Esophagus squamous epithelium (tissue), 5 donors: Measurements from ENCODE around the gene ATXN1. TPM values are rescaled to one million over a fixed set of nuclear protein-coding genes. Genes with fewer than 3 reads are reported as not detected.
"Not testable (repeated sequence)": the region's sequence is repeated elsewhere in the genome, so short reads cannot be mapped to it uniquely, and the experiment has no call there.

ENCODE experiments used
- DNase-seq: peaks from one replicate; lab custom pipeline; 2025; lab: John Stamatoyannopoulos, UW
- H3K27ac ChIP-seq, 4 donors: fragments of 200-600 bp; sonication (generic); one replicate each; pipeline ENCODE4 v1.5.1; 2016 to 2019; ENCODE audit warnings: mild to moderate bottlenecking in 1 of 4
- H3K27me3 ChIP-seq, 4 donors: fragments of 200-600 bp; sonication (generic); 1 replicate in 3 of 4; 2 replicates in 1 of 4; pipeline versions ENCODE4 v1.5.1 to v1.6.0; 2017 to 2021; ENCODE audit warnings: antibody characterized with exemption in 1 of 4
- H3K36me3 ChIP-seq, 3 donors: fragments of 200-600 bp; sonication (generic); one replicate each; pipeline ENCODE4 v1.5.1; 2016 to 2019
- H3K4me1 ChIP-seq, 3 donors: fragments of 200-600 bp; sonication (generic); one replicate each; pipeline ENCODE4 v1.5.1; 2017 to 2019
- H3K4me3 ChIP-seq, 4 donors: fragments of 200-600 bp; sonication (generic); 1 replicate in 3 of 4; 2 replicates in 1 of 4; pipeline ENCODE4 v1.5.1; 2016 to 2019; ENCODE audit warnings: mild to moderate bottlenecking in 2 of 4, moderate library complexity in 1 of 4
- H3K9me3 ChIP-seq, 3 donors: fragments of 200-600 bp; sonication (generic); one replicate each; pipeline ENCODE4 v1.5.1; 2016 to 2019
- POLR2A ChIP-seq, 4 donors: fragments of 450-650 bp; IDR thresholded peaks; one replicate each; pipeline ENCODE4 v1.6.1; 2017; ENCODE audit warnings: antibody characterized with exemption in 4 of 4, mild to moderate bottlenecking in 4 of 4, moderate library complexity in 3 of 4
- WGBS, 2 donors: methylation state at CpG; one replicate each; pipeline ENCODE4 v1.1.5; 2018; 5-methylcytosine and 5-hydroxymethylcytosine counted together
- intact Hi-C: fragments of 100-400 bp; cut with DNase I; formaldehyde crosslinking; loops from one replicate; pipeline ENCODE4 v1.15.0; 2022
- total RNA-seq, 4 donors: library from RNA; depleted of rRNA; stranded (reverse); fragments of >200 nt; gene quantifications; one replicate each; pipeline ENCODE4 v1.1.0, GENCODE V29; 2016
- TF ChIP-seq, protein P1 (sequence below), 6 experiments: fragments of 450-650 bp in 4 of 6; fragments of 200-600 bp in 2 of 6; sonication (generic) in 2 of 6; IDR thresholded peaks; one replicate each; pipeline ENCODE4 v1.5.1; 2016 to 2019; ENCODE audit warnings: antibody characterized with exemption in 6 of 6, mild to moderate bottlenecking in 4 of 6, moderate library complexity in 4 of 6
- donor health status: DM: yes; HTN: yes; CAD: no.

Gene ATXN1
- total RNA-seq, 4 donors from 2014 or later, result 17.5 to 50.5 (median 28.5) TPM

DNA sequence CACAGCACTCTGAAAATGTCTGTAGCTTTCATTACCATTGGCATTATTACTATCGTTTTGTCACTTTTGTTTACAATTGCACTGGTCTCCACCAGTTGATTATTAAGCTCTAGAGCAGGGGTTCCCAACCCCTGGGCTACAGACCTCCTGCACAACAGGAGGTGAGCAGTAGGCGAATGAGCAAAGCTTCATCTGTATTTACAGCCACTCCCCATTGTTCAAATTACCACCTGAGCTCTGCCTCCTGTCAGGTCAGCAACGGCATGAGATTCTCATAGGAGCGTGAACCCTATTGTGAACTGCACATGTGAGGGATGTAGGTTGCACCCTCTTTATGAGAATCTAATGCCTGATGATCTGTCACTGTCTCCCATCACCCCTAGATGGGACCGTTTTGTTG lies 126.4 kb downstream of the ATXN1 start:
- TF ChIP-seq, protein P1, sequence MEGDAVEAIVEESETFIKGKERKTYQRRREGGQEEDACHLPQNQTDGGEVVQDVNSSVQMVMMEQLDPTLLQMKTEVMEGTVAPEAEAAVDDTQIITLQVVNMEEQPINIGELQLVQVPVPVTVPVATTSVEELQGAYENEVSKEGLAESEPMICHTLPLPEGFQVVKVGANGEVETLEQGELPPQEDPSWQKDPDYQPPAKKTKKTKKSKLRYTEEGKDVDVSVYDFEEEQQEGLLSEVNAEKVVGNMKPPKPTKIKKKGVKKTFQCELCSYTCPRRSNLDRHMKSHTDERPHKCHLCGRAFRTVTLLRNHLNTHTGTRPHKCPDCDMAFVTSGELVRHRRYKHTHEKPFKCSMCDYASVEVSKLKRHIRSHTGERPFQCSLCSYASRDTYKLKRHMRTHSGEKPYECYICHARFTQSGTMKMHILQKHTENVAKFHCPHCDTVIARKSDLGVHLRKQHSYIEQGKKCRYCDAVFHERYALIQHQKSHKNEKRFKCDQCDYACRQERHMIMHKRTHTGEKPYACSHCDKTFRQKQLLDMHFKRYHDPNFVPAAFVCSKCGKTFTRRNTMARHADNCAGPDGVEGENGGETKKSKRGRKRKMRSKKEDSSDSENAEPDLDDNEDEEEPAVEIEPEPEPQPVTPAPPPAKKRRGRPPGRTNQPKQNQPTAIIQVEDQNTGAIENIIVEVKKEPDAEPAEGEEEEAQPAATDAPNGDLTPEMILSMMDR (IDR thresholded peaks at IDR 0.05), result no peak
- no peak for TF ChIP-seq POLR2A (IDR thresholded peaks at IDR 0.05)
- H3K36me3 ChIP-seq, result peaks cover 0 to 20% (median 0%) of the 10 kb centered on the region in 3 donors
- intact Hi-C loops, result no loop called here
- H3K27me3 ChIP-seq, result no peaks in the 10 kb centered on the region
- H3K4me1 ChIP-seq, result peaks cover 0 to 41% (median 6%) of the 10 kb centered on the region in 3 donors
- H3K4me3 ChIP-seq, result no peak overlapping the region
- no peak overlapping the region for H3K27ac ChIP-seq
- WGBS, 2 donors, result 79 to 93% methylated on average over 3 to 5 of the region's 5 CpGs
- no peak for DNase-seq
- H3K9me3 ChIP-seq, result no peaks in the 10 kb centered on the region

DNA sequence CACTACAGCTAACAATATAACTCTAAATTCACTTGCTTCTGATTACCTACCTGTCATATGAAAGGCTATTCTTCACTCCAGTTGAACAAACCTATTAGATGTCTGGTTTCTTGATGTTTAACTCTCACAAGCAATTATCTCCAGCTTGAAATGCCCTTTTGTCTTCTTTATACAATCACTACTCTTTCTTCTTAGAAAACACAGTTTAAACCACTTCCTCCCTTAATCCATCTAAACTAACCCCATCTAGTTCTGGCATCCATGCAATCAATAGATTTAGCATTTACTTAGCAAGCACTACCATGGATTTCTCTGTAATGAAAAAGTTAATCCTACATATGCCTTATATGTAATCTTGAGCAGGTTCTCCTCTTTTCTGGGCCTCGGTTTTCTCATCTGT lies 127.3 kb downstream of the ATXN1 start:
- Histone ChIP-seq H3K4me3 (no peak overlapping the region), H3K36me3 (peaks cover 0 to 15% (median 0%) of the 10 kb centered on the region in 3 donors), H3K4me1 (peaks cover 0 to 40% (median 6%) of the 10 kb centered on the region in 3 donors), H3K27ac (no peak overlapping the region), H3K27me3 (no peaks in the 10 kb centered on the region), H3K9me3 (no peaks in the 10 kb centered on the region)
- no peak for DNase-seq
- intact Hi-C loops, result no loop called here
- TF ChIP-seq, protein P1 (IDR thresholded peaks at IDR 0.05), result no peak
- no peak for TF ChIP-seq POLR2A (IDR thresholded peaks at IDR 0.05)
- 78 to 95% methylated on average over 1 of the region's 1 CpG for WGBS, 2 donors

DNA sequence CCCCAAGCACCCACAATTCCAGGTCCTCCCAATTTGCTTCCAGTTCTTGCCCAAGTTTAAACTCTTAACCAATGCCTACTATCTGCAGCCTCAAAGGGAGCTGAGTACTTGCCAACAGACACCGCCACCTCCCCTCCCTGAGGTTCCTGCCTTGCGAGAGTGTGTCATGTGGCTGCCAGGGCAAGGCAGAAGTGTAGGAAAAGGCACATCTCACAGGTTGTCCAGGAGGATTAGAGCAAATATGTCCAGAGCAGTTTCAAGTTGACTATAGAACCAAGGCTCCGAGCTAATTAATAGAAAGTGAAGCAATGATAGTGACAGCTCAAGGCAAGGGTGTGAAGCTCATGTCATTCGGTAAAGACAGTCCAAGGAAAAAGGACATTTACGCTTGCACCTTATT lies 127.8 kb downstream of the ATXN1 start:
- Histone ChIP-seq H3K27ac (no peak overlapping the region), H3K9me3 (no peaks in the 10 kb centered on the region), H3K27me3 (no peaks in the 10 kb centered on the region), H3K4me3 (no peak overlapping the region), H3K36me3 (peaks cover 0 to 10% (median 0%) of the 10 kb centered on the region in 3 donors), H3K4me1 (peaks cover 0 to 40% (median 6%) of the 10 kb centered on the region in 3 donors)
- intact Hi-C loops, result no loop called here
- TF ChIP-seq POLR2A (IDR thresholded peaks at IDR 0.05), result no peak
- TF ChIP-seq, protein P1 (IDR thresholded peaks at IDR 0.05), result no peak
- 81 to 93% methylated on average over 4 to 5 of the region's 5 CpGs for WGBS, 2 donors
- DNase-seq, result no peak

DNA sequence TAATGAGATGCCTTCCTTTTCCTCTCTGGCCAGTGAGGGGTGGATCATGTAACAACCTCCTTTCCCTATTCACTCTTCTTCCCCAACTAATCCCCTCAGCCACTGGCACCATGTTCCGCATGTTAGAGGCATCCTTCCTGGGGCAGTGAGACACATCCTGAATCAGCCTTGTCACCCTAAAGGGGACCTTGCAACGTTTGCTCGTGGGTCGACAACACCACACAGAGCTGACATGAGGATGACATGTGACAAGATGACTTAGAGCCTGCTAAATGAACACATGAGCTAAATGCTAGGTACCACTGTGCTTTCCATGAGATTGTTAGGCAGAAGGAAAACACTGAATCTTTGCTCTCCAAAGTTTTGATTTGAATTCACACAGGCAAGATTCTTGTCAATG lies 129.2 kb downstream of the ATXN1 start:
- Histone ChIP-seq H3K27me3 (no peaks in the 10 kb centered on the region), H3K27ac (no peak overlapping the region), H3K4me3 (no peak overlapping the region), H3K36me3 (peaks cover 0 to 10% (median 0%) of the 10 kb centered on the region in 3 donors), H3K9me3 (no peaks in the 10 kb centered on the region), H3K4me1 (peaks cover 0 to 40% (median 6%) of the 10 kb centered on the region in 3 donors)
- intact Hi-C loops, result no loop called here
- DNase-seq, result no peak
- TF ChIP-seq, protein P1 (IDR thresholded peaks at IDR 0.05), result no peak
- no peak for TF ChIP-seq POLR2A (IDR thresholded peaks at IDR 0.05)
- WGBS, 2 donors, result 91 to 100% methylated on average over 1 to 4 of the region's 4 CpGs

DNA sequence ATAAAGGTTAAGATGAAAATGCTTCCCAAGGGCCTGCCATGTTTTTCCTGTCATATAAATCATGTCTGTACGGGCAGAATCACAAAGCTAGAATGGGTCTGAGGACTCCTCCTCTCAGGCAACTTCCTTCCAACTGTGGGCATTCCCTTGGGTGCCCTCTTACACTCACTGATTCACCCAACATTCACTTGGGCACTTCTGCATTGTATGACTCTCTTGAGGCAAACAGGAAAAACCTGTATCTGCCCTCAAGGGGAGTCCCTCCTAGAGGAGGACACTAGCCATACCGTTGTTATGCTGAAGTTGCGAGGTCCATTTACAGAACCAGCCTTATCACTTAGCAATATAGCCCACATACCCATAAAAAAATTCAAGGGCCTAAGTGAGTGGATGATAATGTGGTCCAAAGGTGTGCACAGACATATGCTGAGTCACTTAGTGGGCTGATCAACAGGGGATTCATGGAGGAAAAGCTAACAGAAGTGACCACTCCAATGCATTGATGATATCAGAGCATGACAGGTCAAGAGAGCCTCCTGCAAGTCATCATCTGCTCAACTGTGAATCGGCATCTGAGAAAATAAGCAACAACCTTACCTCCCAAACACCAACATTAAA lies 131.1 kb downstream of the ATXN1 start:
- intact Hi-C loops, result no loop called here
- Histone ChIP-seq H3K4me1 (peaks cover 0 to 25% (median 2%) of the 10 kb centered on the region in 3 donors), H3K27ac (no peak overlapping the region), H3K27me3 (no peaks in the 10 kb centered on the region), H3K9me3 (no peaks in the 10 kb centered on the region), H3K36me3 (peaks cover 0 to 10% (median 0%) of the 10 kb centered on the region in 3 donors), H3K4me3 (no peak overlapping the region)
- no peak for DNase-seq
- 65 to 88% methylated on average over 4 of the region's 4 CpGs for WGBS, 2 donors
- TF ChIP-seq, protein P1 (IDR thresholded peaks at IDR 0.05), result no peak
- no peak for TF ChIP-seq POLR2A (IDR thresholded peaks at IDR 0.05)

DNA sequence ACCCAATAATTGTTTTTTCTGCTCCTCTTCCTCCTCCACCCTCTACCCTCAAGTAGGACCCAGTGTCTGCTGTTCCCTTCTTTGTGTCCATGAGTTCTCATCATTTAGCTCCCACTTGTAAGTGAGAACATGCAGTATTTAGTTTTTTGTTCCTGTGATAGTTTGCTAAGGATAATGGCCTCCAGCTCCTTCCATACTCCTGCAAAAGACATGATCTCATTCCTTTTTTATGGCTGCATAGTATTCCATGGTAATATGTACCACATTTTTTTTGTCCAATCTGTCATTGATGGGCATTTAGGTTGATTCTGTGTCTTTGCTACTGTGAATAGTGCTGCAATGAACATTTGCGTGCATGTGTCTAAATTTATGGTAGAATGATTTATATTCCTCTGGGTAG lies 132.7 kb downstream of the ATXN1 start:
- DNase-seq, intact Hi-C loops: not testable (repeated sequence)
- WGBS, 2 donors, result 93 to 100% methylated on average over 1 of the region's 1 CpG

More for the DNA sequence above, 132.7 kb downstream of the ATXN1 start:
- Histone ChIP-seq H3K36me3 (peaks cover 0 to 10% (median 0%) of the 10 kb centered on the region in 3 donors), H3K4me1 (peaks cover 0 to 10% (median 5%) of the 10 kb centered on the region in 3 donors)
- H3K9me3 ChIP-seq, H3K4me3 ChIP-seq, H3K27me3 ChIP-seq, H3K27ac ChIP-seq: not testable (repeated sequence)
